K562 (cell line): ENCODE measurements around the gene IRF9. TPM values are rescaled to one million over a fixed set of nuclear protein-coding genes. Genes with fewer than 3 reads are reported as not detected.
A peak's percentile ranks its signal among the peaks of the same experiment; 100 is the strongest.

Experiments used
- CEBPZ ChIP-seq: fragments of 150-350 bp; IDR thresholded peaks from 2 replicates; pipeline ENCODE4 v1.6.1; 2014; ENCODE audit warnings: low read depth, mild to moderate bottlenecking, low read length, borderline replicate concordance
- CREB1 ChIP-seq, 2 experiments: sonication (generic) in 1 of 2; formaldehyde crosslinking in 1 of 2; IDR thresholded peaks; 2 replicates each; pipeline versions ENCODE4 v1.6.1 to v1.8.0; 2012 to 2022; ENCODE audit warnings: inconsistent platforms in 1 of 2, mild to moderate bottlenecking in 1 of 2, missing genetic modification reagents in 1 of 2, moderate library complexity in 1 of 2
- EP300 ChIP-seq: IDR thresholded peaks from 2 replicates; pipeline ENCODE4 v1.6.1; 2012; ENCODE audit warnings: low read length, improper control_type of control experiment
- FIP1L1 ChIP-seq: fragments of 200-400 bp; formaldehyde crosslinking; IDR thresholded peaks from 2 replicates; pipeline ENCODE4 v1.6.1; 2018; ENCODE audit warnings: mild to moderate bottlenecking, low read depth, low read length; ENCODE audit not compliant: poor library complexity, severe bottlenecking
- POLR2H ChIP-seq: IDR thresholded peaks from 2 replicates; pipeline ENCODE4 v1.6.1; 2016; ENCODE audit warnings: missing genetic modification characterization, low read depth, mild to moderate bottlenecking, control low read depth, missing compliant biosample characterization, moderate library complexity
- RB1 ChIP-seq: fragments of 450-650 bp; IDR thresholded peaks from 2 replicates; pipeline ENCODE4 v1.6.1; 2017; ENCODE audit warnings: low read depth, mild to moderate bottlenecking
- TFAM ChIP-seq: fragments of 250-450 bp; sonication (Bioruptor Pico); conservative IDR thresholded peaks from 2 replicates; pipeline ENCODE4 v1.5.0; 2021; ENCODE audit warnings: mild to moderate bottlenecking, moderate library complexity
- TFAP4 ChIP-seq: sonication (generic); formaldehyde crosslinking; IDR thresholded peaks from 2 replicates; pipeline ENCODE4 v1.8.0; 2022; ENCODE audit warnings: missing genetic modification reagents, mild to moderate bottlenecking, moderate library complexity, borderline replicate concordance
- THRB ChIP-seq: fragments of 450-650 bp; formaldehyde crosslinking; conservative IDR thresholded peaks from 2 replicates; pipeline ENCODE4 v1.4.0; 2022; ENCODE audit warnings: mild to moderate bottlenecking, missing genetic modification characterization
- YY1 ChIP-seq, 3 experiments: IDR thresholded peaks; 2 replicates each; pipeline ENCODE4 v1.6.1; 2011; ENCODE audit warnings: low read length in 2 of 3, mild to moderate bottlenecking in 2 of 3, moderate library complexity in 2 of 3, borderline replicate concordance in 1 of 3, control low read depth in 1 of 3, low read depth in 1 of 3; ENCODE audit not compliant: insufficient read depth in 3 of 3, insufficient replicate concordance in 2 of 3, control insufficient read depth in 1 of 3, insufficient read length in 1 of 3; ENCODE audit errors: extremely low read depth in 1 of 3
- ZNF395 ChIP-seq: fragments of 200-800 bp; sonication (Bioruptor generic); IDR thresholded peaks from 2 replicates; pipeline ENCODE4 v1.6.1; 2017; ENCODE audit warnings: missing genetic modification characterization, missing compliant biosample characterization
- ZNF431 ChIP-seq: sonication (generic); formaldehyde crosslinking; IDR thresholded peaks from 2 replicates; pipeline ENCODE4 v1.8.0; 2022; ENCODE audit warnings: mild to moderate bottlenecking, missing genetic modification reagents
- ZNF778 ChIP-seq: fragments of 450-650 bp; formaldehyde crosslinking; IDR thresholded peaks from 2 replicates; pipeline ENCODE4 v1.4.0; 2020; ENCODE audit warnings: mild to moderate bottlenecking, moderate library complexity
- polyA plus RNA-seq, 8 experiments: library from polyadenylated mRNA; depleted of rRNA in 4 of 8; stranded (reverse) in 5 of 8; unstranded in 3 of 8; fragments of >200 nt; fragmentation: Nextera tagmentation in 2 of 8; fragmentation: Illumina TruSeq in 1 of 8; extraction: Ambion mirVana in 2 of 8; extraction: Trizol in 1 of 8; gene quantifications; 2 replicates each; pipeline versions ENCODE4 v1.2.1 to v1.2.3, GENCODE V29; 2011 to 2014; ENCODE audit warnings: inconsistent platforms in 1 of 8, missing spikeins in 1 of 8
- total RNA-seq, 7 experiments: library from RNA; depleted of rRNA in 6 of 7; stranded (reverse); fragments of >200 nt in 6 of 7; fragmentation: Illumina TruSeq in 2 of 7; extraction: Trizol in 2 of 7; gene quantifications; 2 replicates each; pipeline versions ENCODE4 v1.2.1 to v1.2.3, GENCODE V29; 2011 to 2021; ENCODE audit warnings: low replicate concordance in 1 of 7

IRF9 gene
- total and polyA plus RNA-seq, 9 of the 15 experiments (the other 6 are each of a cell fraction or from before 2014, with no cell fraction given) = 0.79 to 14.8 (median 6.1) TPM

GRCh38 chr14:24114532-24115421 lies 46.3 kb upstream of the IRF9 start, which contains the start of the genes DCAF11 and NRL (continued):
- TF ChIP-seq CEBPZ (peak; percentile 70; the same call in 1 of the 2 replicates), FIP1L1 (no peak), YY1 (IDR thresholded peaks at IDR 0.05; ENCODE audit: borderline replicate concordance in 1 of 3, control insufficient read depth in 1 of 3, extremely low read depth in 1 of 3, insufficient read depth in 3 of 3, insufficient read length in 1 of 3, insufficient replicate concordance in 2 of 3, low read depth in 1 of 3, low read length in 2 of 3) (peak in 1 of 3 experiments; percentile 72), EP300 (no peak; the same call in 1 of the 2 replicates), POLR2H (tag) (peak; percentile 50; the same call in 1 of the 2 replicates), TFAP4 (CRISPR knock-in tag) (peak; percentile 66; the same call in 1 of the 2 replicates), THRB (CRISPR knock-in tag) (no peak), ZNF395 (peak; percentile 62; the same call in 1 of the 2 replicates), ZNF778 (CRISPR knock-in tag) (no peak), RB1 (peak; percentile 79), TFAM (no peak), CREB1 (IDR thresholded peaks at IDR 0.05) (peak; percentile 93), CREB1 (CRISPR knock-in tag; IDR thresholded peaks at IDR 0.05) (peak; percentile 97), ZNF431 (CRISPR knock-in tag) (no peak)
